Activated CD4-positive, alpha-beta T cell treated with anti-CD3 and anti-CD28 coated beads, Interleukin-2, amount 50 U/mL, for 24 hours (primary cell): Measurements from ENCODE around the gene ABHD2.
"Not testable (repeated sequence)": the region's sequence is repeated elsewhere in the genome, so short reads cannot be mapped to it uniquely, and the experiment has no call there.

Source experiments
- DNase-seq, 2 donors: peaks; one replicate each; pipeline ENCODE4 v3.0.0-alpha.2; 2020; ENCODE audit warnings: low read depth in 1 of 2, low spot score in 1 of 2

The ABHD2 gene, protein sequence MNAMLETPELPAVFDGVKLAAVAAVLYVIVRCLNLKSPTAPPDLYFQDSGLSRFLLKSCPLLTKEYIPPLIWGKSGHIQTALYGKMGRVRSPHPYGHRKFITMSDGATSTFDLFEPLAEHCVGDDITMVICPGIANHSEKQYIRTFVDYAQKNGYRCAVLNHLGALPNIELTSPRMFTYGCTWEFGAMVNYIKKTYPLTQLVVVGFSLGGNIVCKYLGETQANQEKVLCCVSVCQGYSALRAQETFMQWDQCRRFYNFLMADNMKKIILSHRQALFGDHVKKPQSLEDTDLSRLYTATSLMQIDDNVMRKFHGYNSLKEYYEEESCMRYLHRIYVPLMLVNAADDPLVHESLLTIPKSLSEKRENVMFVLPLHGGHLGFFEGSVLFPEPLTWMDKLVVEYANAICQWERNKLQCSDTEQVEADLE

DNA sequence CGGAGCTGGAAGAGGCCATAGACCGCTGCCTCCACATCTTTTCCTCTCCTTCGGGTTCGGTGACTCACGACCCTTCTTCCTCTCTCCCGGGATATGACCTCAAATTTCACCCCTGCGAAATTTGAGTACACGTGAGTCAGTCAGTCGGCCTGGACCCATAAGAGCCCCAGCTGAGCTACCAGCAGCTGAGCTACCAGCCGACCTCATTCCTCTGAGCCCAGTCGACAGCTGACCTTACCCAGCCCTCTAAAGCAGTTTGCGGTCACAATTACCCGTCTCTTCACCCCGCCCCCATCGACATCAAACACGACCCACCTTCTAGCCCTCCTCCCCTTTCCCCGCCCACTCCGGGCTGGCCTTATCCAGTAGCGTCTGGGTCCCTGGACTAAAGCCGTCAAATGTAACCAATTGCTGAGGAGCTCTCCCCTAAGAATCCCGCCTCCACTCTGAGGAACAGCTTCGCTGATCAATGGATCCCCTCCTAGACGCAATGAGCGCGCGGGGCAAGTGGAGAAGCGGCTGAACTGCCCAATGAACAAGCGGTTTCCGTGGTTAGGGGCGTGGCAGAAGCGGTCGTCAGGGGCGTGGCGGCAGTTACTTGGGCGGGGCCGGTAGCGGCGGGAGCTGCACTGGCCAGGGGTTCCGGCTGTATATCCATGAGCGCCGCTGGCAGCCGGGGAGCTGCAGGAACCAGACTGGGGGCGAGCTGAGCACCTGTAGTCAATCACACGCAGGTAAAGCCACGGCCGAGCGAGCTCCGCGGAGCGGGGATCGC lies at the start of gene ABHD2:
Gene ABHD2, plus strand, starts transcription at position 627 of the 775 bp plus-strand sequence. CDS start 27,872 bp downstream, outside the sequence.
- DNase-seq: peak; percentile 97 to 99

DNA sequence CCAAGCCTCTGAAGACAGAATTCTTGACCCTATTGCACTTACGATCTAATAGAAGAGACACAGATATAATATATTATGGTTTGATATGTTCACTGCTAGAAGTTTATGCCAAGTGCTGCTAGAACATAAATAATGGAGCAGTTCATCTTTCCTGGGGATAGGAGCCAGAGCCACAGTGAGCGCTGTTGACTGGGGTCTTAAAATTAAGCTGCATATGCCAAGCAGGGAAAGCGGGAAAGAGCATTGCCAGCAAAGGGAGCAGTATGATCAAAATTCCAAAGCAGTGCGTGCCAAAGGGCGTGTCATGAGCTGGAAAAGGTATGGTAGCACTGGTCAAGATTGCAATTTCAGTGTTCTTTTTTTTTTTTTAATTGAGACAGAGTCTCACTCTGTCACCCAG lies 49.1 kb upstream of the ABHD2 start:
- DNase-seq: no peak

DNA sequence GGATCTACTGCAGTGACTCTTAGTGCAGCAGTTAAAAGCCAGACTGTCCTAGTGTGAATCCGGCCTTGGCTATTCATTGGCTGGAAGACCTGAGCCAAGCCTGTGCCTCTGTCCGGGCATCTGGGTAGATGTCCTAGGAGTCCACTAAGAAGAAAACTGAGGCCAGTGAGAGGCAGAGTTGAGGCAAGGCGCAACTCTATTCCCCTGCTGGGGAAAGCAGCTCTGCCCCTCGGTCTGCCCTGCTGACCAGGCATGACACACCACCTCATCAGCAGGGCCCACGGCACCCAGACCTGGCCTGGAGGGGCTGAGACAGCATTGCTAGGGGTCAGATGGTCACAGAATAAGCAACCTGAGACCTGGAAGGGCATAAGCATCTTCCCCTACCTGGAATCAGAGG lies 46.7 kb upstream of the ABHD2 start:
- DNase-seq: no peak

DNA sequence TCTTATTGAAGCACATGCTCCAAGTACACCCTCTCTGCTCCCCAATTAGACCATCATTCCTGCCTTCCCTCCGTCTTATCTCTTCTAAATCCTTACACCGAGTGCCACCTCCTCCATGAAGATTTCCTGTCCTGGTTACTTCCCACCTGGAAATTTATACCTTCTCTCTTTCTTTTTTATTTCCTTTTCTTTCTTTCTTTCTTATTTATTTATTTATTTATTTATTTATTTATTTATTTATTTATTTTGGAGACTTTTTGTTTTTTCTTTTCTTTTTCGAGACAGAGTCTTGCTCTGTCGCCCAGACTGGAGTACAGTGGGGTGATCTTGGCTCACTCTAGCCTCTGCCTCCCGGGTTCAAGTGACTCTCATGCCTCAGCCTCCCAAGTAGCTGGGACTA lies 45.9 kb upstream of the ABHD2 start:
- DNase-seq: no peak

DNA sequence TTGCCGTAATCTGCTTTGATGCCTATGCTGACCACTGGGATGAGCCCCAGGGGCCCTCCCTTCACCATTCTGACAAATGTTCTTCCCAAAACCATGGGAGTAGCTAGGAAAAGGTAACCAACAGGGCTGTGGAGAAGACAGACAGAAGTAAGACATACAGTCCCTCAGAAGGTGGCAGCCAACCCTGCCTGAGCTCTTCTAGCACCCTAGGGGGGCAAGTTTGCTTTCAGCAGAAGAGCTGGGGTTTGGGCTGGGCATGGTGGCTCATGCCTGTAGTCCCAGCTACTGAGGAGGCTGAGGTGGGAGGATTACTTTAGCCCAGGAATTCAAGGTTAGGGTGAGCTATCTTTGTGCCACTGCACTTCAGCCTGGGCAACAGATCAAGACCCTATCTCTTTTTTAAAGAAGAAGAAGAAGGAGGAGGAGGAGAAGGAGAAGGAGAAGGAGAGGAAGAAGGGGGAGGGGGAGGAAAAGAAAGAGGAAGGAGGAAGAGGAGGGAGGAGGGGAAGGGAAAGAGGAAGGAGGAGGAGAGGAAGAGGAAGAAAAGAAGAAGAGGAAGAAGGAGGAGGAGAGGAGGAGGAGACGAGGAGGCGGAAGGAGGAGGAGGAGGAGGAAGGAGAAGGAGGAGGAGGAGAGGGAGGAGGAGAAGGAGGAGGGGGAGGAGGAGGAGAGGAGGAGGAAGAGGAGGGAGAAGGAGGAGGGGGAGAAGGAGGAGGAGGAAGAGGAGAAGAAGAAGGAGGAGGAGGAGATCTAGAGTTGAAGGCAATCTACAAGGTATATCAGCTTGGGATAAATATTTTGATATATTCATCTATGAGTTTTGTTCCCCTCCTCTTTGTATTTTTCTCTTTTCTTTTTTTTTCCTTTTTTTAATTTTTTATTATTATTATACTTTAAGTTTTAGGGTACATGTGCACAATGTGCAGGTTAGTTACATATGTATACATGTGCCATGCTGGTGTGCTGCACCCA lies 44.9 kb upstream of the ABHD2 start:
- DNase-seq: no peak

DNA sequence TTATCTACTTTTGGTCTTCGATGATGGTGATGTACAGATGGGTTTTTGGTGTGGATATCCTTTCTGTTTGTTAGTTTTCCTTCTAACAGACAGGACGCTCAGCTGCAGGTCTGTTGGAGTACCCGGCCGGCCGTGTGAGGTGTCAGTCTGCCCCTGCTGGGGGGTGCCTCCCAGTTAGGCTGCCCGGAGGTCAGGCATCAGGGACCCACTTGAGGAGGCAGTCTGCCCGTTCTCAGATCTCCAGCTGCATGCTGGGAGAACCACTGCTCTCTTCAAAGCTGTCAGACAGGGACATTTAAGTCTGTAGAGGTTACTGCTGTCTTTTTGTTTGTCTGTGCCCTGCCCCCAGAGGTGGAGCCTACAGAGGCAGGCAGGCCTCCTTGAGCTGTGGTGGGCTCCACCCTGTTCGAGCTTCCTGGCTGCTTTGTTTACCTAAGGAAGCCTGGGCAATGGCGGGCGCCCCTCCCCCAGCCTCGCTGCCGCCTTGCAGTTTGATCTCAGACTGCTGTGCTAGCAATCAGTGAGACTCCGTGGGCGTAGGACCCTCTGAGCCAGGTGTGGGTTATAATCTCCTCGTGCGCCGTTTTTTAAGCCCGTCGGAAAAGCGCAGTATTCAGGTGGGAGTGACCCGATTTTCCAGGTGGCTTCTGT lies 39.1 kb upstream of the ABHD2 start:
- not testable (repeated sequence) for DNase-seq

DNA sequence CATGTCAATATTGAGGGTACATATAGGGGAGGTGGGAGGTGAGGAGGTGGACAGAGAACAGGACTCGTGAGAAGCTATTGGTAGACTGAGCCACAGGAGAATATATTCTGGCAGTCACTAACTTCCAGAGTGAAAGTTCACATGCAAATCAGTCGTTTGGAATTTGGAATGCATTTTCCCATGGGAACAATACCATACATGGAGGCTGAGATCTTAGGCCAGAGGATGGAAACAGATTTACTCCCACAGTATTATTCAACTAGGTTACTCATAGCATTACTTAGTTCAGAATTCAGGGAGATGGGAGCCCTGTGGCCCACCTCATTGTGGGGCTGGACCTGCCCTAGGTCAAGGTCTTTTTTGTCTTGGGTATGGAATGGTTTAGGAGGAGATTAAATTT lies 36.4 kb upstream of the ABHD2 start:
- DNase-seq: no peak

DNA sequence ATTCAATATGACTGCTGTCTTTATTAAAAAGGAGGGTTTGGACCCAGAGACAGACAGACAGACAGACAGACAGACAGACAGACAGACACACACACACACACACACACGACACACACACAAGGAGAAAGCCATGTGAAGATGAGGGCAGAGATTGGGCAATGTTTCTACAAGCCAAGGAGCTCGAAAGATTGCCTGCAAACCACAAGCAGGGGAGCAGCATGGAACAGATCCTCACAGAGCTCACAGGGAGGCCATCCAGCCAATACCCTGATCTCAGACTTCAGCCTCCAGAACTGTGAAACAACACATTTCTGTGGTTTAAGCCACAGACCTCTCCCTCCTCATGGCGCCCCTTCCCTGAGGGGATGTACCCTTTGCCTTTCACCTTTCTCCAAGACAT lies 35.8 kb upstream of the ABHD2 start:
- no peak for DNase-seq

DNA sequence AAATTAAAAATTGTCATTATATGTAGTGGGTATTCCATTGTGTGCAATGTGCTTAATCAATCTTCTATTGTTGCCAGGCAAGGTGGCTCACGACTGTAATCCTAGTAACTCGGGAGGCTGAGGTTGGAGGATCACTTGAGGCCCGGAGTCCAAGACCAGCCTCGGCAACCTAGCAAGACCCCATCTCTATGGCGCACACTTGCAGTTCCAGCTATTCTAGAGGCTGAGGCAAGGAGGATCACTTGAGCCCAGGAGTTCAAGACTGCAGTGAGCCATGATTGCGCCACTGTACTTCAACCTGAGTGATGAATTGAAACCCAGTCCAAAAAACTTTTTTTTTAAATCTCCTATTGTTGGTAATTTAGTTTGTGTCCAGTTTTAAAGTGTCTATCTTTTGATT lies 33.4 kb upstream of the ABHD2 start:
- no peak for DNase-seq

DNA sequence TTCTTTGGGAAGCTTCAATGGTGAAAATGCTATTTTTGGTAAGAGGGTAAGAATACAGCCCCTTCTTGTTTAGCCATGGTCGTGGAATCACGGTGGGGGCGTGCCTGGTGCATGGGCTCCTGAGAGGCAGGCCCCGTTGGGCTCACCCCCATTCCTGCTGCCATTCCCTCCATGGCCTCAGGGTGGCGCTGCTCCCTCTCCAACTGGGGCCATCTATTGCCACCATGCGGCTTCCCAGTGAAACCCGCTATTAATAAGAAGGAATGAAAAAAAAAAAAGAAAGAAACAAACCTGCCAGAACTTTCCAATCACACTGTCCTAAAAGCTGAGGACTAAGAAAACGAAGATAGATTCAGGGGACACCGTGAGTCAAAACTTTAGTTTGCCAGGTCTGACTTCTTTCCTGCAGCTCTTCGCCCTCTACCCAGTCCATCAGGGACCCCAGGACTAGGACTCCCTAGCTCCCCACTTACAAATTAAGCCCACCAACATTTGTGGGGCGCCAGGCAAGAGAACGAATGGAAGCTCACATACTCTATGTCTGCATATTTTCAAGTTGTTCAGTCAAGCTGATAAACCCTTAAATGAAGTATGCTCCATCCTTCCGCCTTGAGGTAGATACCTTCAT lies 30.6 kb upstream of the ABHD2 start:
- peak; percentile 77 to 83 for DNase-seq

DNA sequence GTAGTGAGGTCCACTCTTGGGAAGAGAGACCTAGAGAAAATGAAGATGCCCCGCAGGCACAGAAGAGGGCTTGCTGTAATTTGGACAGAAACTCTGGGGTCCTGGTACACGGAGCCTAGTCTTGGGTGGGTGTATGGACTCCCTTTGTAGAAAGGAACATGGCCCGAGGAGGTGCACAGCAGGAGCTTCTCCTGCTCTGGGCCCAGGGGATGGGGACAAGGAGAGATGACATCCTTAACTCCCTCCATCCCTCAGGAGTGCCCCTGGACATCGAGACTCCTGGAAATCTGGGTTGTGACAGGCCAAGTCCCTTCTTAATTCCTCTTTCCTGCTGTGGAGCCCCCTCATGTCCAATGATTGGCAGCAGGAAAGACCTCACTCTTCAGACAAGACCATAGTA lies 29.9 kb upstream of the ABHD2 start:
- no peak for DNase-seq

DNA sequence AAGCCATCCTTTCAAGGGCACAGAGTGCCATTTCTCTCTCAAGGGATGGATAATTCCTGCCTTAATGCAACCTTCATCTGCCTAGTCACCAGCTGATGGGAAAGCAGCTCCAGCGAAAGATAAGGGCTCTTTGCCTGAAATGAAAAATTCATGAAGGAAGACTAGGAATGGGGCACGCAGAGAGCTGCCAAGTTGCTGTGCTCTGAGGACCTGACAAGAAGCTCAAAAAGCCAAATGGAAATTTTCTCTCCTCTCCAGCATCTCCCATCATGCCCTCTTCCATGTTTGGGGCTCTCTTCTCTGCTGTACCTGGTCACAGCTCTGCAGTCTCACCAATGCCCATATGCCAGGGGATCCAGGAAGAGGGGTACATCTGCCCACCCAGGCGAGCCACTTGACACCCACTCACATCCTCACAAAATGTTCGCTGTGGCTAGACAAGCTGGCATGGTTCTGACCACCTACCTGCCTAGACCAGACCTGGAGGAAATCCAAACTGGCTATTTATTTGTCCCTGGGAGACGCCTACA lies 29.3 kb upstream of the ABHD2 start:
- no peak for DNase-seq

DNA sequence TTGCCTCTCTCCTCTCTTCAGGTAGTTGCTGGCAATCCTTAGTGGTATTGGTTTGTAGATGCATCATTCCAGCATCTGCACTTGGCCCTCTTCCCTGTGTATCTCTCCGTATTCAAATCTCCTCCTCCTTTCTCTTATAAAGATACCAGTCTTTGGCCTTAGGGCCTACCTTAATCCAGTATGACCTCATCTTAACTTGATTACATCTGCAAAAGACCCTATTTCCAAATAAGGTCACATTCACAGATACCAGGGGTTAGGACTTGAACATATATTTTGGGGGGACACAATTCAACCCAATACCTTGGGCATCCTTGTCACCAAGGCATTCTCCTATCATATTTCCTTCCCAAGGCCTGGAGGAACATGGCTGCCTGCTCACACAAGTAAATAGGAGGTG lies 22.0 kb upstream of the ABHD2 start:
- DNase-seq: no peak

DNA sequence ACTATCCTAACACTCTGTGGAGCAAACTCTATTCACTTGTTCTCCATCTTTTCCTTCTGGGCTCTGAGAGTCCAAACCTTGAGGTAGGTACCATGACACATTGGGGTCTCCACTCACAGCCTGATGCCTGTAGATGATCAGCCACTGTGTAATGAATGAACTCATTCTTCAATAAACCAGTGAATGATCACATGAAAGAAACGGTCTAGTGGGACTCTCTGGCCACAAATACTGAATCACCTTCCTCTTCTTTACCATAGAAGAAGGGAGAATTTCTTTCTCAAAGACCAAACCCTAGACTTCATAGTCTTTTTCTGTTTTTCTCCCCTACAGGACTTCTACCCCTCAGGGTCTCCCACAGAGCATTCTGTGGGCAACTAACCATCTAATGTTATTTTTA lies 20.5 kb upstream of the ABHD2 start:
- no peak for DNase-seq

DNA sequence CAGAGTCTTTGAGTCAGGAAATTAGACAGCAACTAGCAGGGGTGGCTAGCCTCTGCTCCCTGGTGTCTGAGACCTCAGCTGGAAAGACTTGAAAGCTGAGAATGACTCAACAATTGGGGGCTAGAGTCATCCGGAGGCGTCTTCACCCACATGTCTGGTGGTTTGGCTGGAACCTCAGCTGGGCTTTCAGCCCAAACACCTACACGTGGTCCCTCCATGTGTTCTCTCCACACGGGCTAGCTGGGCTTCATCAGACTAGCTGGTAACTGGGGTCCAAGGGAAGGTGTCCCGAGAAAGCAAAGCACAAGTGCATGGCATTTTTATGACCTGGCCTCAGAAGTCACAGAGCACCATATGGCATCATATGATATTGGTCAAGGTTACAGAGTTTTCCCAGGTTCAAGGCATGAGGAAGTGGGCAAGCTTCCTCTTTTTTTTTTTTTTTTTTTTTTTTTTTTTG lies 19.9 kb upstream of the ABHD2 start:
- DNase-seq: peak in 1 of 2 donors; percentile 40

DNA sequence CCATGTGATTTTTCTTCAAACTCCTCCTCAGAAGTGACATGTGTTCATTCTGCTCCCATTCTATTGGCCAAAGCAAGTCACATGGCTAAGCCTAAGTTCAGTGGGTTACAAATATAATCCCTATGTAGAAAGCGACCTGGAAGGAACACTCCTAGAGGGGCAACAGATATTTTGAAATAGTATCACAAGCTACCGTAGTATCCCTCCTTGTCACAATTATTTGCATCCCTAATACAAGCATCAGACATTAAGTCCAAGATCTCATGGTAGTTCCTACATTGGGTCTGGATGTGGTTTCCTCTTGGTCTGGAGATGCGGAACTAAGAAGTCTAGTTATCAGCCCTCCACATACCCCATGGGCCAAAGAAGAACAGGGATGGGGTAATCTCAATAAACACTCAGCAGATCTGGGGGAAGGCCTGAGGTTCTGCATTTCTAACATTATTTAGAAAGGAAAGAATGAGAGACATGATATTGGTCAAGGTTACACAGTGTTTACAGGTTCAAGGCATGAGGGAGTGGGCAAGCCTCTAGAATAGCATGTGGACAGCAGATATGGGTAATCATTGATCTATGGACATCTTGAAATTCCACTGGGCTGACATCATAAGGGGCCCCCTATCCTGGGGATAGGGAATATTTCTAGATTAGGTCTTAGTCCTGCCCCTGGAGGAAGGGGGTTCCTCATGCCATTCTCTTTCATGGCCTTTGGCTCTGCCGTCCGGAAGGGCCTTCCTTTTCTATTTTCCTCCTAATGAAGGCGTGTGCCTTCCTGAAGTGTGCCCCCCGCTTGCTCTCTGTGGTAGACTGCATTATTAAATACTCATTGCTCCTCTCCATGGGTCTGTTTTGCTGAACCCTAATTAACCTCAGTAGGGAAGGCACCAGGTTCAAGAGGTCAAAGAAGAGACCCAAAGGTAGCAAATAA lies 17.8 kb upstream of the ABHD2 start:
- no peak for DNase-seq

DNA sequence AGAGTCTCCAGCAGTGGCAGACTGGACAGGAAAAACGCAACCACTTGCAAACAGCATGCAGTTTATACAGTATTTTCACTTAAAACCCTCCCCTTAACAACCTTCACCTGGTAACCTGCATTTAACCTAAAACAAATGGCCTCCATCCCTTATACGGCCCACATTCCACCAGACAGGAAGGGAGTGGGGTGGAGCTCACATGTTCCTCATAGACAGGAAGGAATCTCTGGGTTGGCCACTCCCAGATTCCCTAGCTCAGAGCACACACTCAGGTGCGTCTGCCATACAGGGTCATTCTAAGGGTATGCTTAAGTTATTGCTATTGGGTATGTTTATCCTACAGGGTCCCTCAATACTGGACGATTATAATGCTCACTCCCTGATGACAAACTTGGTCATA lies 16.8 kb upstream of the ABHD2 start:
- DNase-seq: no peak

DNA sequence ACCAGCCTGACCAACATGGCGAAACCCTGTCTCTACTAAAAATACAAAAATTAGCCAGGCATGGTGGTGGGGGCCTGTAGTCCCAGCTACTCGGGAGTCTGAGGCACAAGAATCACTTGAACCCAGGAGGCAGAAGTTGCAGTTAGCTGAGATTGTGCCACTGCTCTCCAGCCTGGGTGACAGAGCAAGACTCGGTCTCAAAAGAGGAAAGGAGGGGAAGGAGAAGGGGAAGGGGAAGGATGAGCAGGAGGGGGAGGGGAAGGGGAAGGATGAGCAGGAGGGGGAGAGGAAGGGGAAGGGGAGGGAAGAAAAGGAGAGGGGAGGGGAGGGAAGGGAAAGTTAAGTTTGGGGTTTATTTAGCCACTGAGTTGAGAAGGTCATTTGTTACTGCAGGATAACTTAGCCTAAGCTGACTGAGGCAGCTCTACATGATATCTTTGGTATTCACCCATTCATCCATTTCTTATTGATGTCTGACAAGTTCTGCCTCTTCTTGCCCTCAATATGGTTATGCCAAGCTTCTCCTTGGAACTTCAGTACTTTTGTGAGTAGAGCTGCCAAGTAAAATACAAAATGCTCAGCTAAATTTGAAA lies 15.9 kb upstream of the ABHD2 start:
- no peak for DNase-seq
